Neuron (in vitro differentiated cells): ENCODE results near the gene TMOD1.

ENCODE experiments used
- H2AFZ ChIP-seq: one replicate; pipeline ENCODE4 v1.6.1; 2013; ENCODE audit warnings: low read depth, mild to moderate bottlenecking, inconsistent platforms, low read length, moderate library complexity
- H3K27me3 ChIP-seq: one replicate; pipeline ENCODE4 v1.6.1; 2013; ENCODE audit warnings: low read length; ENCODE audit not compliant: insufficient read depth
- H3K36me3 ChIP-seq: one replicate; pipeline ENCODE4 v1.6.1; 2013; ENCODE audit warnings: low read length; ENCODE audit not compliant: insufficient read depth
- H3K4me1 ChIP-seq: one replicate; pipeline ENCODE4 v1.6.1; 2013; ENCODE audit warnings: low read length; ENCODE audit not compliant: insufficient read depth
- H3K4me3 ChIP-seq: 2 replicates; pipeline ENCODE4 v1.5.1; 2013; ENCODE audit warnings: mild to moderate bottlenecking, low read length, moderate library complexity
- H3K9me3 ChIP-seq: one replicate; pipeline ENCODE4 v1.6.1; 2013; ENCODE audit warnings: low read length

Gene TMOD1

DNA sequence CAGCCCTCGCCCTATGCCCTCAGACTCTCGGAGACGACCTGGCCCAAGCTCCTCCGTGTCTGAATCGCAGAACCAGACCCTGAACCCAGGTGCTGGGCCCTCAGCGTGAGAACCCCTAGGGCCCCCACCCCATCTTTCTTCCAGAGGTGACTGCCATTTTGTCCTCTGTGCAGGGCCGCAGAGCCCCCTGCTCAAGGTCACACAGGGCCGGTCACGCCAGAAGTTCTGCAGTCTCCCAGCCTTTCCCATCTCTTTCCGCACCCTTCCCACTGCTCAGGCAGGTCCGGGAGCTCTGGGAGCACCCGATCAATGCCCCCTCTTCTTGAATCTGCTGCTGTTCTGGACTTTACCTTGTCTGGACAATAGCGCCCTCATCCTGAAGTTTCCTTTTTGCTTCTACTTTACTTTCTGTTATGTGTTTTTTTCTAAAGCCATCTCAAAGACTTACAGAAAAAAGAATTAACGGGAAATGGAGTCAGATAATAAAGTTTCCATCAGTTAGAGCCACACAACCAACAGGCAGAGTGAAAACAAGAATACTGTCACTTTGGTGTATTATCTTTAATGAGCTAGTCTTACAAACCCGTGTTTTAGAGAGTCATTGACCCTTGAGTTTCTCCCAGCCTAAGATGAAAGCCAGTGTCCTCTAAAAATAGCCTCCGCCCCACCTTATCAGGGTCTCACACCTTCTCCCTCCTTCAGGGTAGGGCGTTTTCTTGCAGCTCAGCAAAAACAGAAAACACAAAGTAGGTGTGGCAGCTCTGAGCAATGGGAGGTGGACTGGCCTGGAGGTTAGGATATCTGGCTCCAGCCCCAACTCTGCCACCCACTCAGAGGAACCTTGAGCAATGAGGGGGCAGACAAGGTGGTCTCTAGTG lies 1.8 kb downstream of the TMOD1 start:
- Histone ChIP-seq H3K9me3 (peaks cover 2% of the 10 kb centered on the region), H2AFZ (no peak overlapping the region), H3K4me1 (peaks cover 9% of the 10 kb centered on the region), H3K36me3 (no peaks in the 10 kb centered on the region), H3K4me3 (no peak overlapping the region), H3K27me3 (peaks cover 76% of the 10 kb centered on the region)

DNA sequence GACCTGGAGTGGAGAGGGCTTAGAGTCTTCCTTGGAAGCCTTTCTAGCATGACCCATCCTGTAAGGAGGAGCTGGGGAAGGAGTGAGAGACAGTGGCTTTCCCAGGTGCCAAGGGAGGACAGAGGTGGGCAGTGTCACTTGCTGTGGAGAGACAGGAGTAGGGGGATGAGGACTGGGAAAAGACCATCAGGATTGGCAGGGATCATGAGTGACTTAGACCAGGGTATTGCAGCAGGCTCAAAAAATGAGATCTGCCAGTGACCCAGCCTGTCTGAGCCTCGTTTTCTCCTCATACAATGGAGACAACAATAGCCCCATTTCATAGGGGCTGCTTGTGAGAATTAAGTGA lies 2.4 kb downstream of the TMOD1 start:
- peaks cover 2% of the 10 kb centered on the region for H3K9me3 ChIP-seq

DNA sequence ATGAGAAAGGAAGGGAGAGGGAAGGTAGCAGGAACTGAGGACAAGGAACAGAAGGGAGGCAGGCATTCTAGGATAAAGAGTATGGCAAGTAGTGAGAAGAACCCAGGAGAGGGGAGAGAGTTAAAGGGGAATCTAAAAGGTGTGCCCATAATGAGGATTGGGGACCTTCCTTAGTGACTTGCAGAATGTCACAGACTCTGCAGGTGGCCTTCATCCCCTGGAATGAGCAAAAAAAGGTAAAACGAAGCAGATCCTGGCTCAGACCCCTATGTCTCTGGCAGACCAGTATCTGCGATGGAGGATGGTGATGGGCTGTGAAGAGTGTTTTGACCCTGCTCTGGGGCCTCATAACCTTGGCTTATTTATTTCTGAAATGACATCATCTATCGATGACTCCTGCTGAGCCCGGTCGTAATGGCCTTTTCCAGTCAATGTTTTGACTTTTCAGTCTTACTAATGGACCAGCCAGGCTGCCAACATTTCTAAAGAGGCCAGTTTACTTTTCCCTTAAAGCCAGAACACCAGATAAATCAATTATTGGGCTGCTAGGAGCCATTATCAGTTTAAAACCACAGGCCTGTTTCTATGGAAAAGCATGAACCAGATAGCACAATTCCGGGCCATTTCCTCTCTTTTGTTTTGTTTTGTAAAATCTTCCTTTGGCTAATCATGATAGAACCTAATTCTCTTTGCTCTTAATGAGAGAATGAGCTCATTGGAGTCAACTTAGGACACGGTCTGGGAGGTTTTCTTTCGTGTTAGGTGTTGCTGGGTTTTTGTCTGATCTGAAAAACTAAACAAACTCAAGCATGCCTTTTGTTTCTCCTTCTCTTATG lies 3.1 kb downstream of the TMOD1 start:
- Histone ChIP-seq H2AFZ (no peak overlapping the region), H3K36me3 (no peaks in the 10 kb centered on the region), H3K27me3 (peaks cover 71% of the 10 kb centered on the region), H3K4me1 (peaks cover 9% of the 10 kb centered on the region), H3K9me3 (peaks cover 2% of the 10 kb centered on the region), H3K4me3 (no peak overlapping the region)

More for the DNA sequence above, 2.4 kb downstream of the TMOD1 start:
- Histone ChIP-seq H3K27me3 (peaks cover 76% of the 10 kb centered on the region), H3K4me1 (peaks cover 9% of the 10 kb centered on the region), H2AFZ (no peak overlapping the region), H3K4me3 (no peak overlapping the region), H3K36me3 (no peaks in the 10 kb centered on the region)

- Histone ChIP-seq H3K4me1 (peaks cover 9% of the 10 kb centered on the region), H3K9me3 (peaks cover 2% of the 10 kb centered on the region), H3K27me3 (peaks cover 59% of the 10 kb centered on the region), H2AFZ (no peak overlapping the region), H3K4me3 (no peak overlapping the region), H3K36me3 (no peaks in the 10 kb centered on the region)
These were observed 4.4 kb downstream of the TMOD1 start for GRCh38 chr9:97505845-97506244.

GRCh38 chr9:97506306-97506705 lies 4.8 kb downstream of the TMOD1 start:
- Histone ChIP-seq H3K9me3 (peaks cover 2% of the 10 kb centered on the region), H3K4me3 (no peak overlapping the region), H3K36me3 (no peaks in the 10 kb centered on the region), H3K4me1 (peaks cover 9% of the 10 kb centered on the region), H3K27me3 (peaks cover 54% of the 10 kb centered on the region), H2AFZ (no peak overlapping the region)

DNA sequence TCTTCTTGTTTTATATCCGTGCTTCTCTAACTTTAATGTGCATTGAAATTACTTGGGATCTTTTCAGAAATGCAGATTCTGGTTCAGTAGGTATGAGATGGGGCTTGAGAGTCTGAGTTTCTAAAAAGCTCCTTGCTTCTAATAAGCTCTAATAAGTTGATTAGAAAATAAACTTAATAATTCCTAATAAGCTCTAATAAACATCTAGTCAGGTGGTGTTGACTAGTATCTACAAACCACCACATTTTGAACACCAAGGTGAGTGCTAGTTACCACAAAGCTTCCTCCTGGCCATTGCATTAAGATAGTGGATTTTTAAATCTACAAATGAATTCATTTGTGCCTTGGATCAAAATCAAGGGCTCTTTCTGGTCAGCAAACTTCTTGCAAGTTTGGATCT lies 5.3 kb downstream of the TMOD1 start:
- peaks cover 2% of the 10 kb centered on the region for H3K9me3 ChIP-seq
- H3K27me3 ChIP-seq: peaks cover 51% of the 10 kb centered on the region
- H3K4me3 ChIP-seq: no peak overlapping the region
- no peaks in the 10 kb centered on the region for H3K36me3 ChIP-seq
- H2AFZ ChIP-seq: no peak overlapping the region
- peaks cover 6% of the 10 kb centered on the region for H3K4me1 ChIP-seq

GRCh38 chr9:97507428-97507984 lies 6.0 kb downstream of the TMOD1 start:
- Histone ChIP-seq H3K4me3 (no peak overlapping the region), H3K27me3 (peaks cover 44% of the 10 kb centered on the region), H3K4me1 (peaks cover under 1% of the 10 kb centered on the region), H2AFZ (no peak overlapping the region), H3K9me3 (peaks cover 2% of the 10 kb centered on the region), H3K36me3 (no peaks in the 10 kb centered on the region)

- Histone ChIP-seq H3K4me3 (no peak overlapping the region), H3K27me3 (peaks cover 31% of the 10 kb centered on the region), H2AFZ (no peak overlapping the region), H3K9me3 (no peaks in the 10 kb centered on the region), H3K4me1 (no peaks in the 10 kb centered on the region), H3K36me3 (no peaks in the 10 kb centered on the region)
These were observed 7.4 kb downstream of the TMOD1 start for GRCh38 chr9:97508852-97509251.

DNA sequence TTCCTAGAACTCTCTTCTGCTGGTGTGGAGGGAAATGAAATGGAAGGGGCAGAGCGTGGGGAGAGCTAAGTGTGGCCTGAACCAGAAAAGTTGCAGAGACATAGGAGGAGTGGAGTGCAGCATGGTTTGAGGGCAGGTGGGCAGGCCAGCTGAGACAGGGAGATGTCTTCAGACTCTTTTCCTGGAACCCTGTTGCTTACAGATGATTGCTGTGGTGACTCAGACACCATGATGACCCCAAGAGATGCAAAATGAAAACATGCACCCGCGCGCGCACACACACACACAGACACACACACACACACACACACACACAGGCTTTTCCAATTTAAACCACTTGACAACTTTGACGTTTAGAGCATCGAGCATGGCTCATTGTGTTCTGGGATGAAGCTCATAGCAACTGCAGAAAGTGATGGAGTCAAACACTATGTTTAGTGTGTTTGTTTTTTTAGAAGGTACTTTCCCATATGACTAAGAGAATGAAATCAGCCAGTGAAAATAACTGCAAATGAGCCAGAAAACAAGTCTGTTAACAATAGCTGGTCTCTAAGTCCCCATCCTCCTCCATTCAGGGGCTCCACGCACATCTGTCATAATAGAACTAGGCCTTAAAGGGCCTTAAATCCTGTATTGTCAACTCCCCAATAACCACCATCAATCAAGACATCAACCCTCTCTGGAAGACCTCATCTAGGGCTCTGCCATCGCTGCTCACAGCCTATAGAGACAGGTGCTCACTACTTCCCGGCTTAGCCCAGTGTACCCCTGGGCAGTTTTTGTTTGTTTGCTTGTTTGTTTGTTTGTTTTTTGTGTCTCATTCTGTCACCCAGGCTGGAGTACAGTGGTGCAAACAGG lies 9.6 kb downstream of the TMOD1 start:
- H3K9me3 ChIP-seq: no peaks in the 10 kb centered on the region
- no peaks in the 10 kb centered on the region for H3K36me3 ChIP-seq

GRCh38 chr9:97511655-97512427 lies 10.4 kb downstream of the TMOD1 start:
- H3K4me3 ChIP-seq: no peak overlapping the region
- H3K36me3 ChIP-seq: no peaks in the 10 kb centered on the region
- peaks cover 5% of the 10 kb centered on the region for H3K4me1 ChIP-seq
- H3K9me3 ChIP-seq: no peaks in the 10 kb centered on the region
- peaks cover 3% of the 10 kb centered on the region for H3K27me3 ChIP-seq
- H2AFZ ChIP-seq: no peak overlapping the region

More for the DNA sequence above, 9.6 kb downstream of the TMOD1 start:
- Histone ChIP-seq H2AFZ (no peak overlapping the region), H3K27me3 (peaks cover 9% of the 10 kb centered on the region), H3K4me3 (no peak overlapping the region), H3K4me1 (no peaks in the 10 kb centered on the region)

- Histone ChIP-seq H2AFZ (no peak overlapping the region), H3K27me3 (no peaks in the 10 kb centered on the region), H3K4me3 (no peak overlapping the region), H3K4me1 (peaks cover 5% of the 10 kb centered on the region), H3K9me3 (no peaks in the 10 kb centered on the region), H3K36me3 (no peaks in the 10 kb centered on the region)
These were observed 11.6 kb downstream of the TMOD1 start for GRCh38 chr9:97512966-97513560.

- Histone ChIP-seq H3K4me3 (no peak overlapping the region), H3K36me3 (no peaks in the 10 kb centered on the region), H3K27me3 (peaks cover under 1% of the 10 kb centered on the region), H3K4me1 (peaks cover 5% of the 10 kb centered on the region), H3K9me3 (no peaks in the 10 kb centered on the region), H2AFZ (no peak overlapping the region)
These were observed 13.1 kb downstream of the TMOD1 start for GRCh38 chr9:97514531-97514930.
